ENCODE data around the gene PCYT2.

PCYT2 gene

DNA sequence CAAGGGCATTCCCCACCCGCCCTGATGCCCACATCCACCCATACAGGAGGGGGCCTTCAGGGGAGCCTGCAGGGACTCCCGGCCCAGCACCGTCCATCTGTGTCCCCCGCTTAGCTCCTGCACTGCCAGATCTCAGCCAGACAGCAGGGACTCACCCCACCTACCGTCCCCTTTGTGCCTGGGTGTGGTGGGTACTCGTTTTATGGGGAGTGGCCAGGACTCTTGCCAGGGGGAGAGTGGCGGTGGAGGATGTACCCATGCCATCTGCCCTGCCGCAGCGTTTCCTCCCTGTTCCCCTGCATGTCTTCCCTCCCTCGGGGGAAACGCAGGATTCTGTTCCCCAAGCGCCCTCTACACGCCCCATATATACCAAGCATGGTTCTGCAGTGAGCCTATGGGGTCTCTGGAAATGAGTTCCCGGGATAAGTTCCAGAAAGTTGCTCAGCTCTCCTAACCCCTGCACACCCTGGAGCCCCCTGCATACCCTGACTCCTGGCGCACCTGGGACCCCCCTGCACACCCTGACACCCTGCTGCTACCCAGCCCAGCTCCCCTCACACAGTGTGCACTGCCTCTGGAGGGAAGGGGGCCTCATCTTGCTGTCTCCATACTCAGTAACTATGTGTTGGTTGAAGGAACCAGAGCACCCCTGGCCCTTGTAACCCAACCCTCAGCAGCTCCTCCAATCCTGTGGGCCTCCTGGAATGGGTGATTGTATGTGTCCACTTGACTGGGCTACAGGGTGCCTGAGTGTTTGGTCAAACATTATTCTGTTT lies 20.5 kb upstream of the PCYT2 start:
- no peak for DNase-seq (ENCODE audit: low read depth, low spot score)
- CTCF ChIA-PET = interaction anchor here (1.1 to 1.4 kb wide), 2 partner anchors 28 to 89 kb away, joined by 4 to 5 read pairs; no protein-coding TSS in a partner anchor
- TF ChIP-seq, protein P1, sequence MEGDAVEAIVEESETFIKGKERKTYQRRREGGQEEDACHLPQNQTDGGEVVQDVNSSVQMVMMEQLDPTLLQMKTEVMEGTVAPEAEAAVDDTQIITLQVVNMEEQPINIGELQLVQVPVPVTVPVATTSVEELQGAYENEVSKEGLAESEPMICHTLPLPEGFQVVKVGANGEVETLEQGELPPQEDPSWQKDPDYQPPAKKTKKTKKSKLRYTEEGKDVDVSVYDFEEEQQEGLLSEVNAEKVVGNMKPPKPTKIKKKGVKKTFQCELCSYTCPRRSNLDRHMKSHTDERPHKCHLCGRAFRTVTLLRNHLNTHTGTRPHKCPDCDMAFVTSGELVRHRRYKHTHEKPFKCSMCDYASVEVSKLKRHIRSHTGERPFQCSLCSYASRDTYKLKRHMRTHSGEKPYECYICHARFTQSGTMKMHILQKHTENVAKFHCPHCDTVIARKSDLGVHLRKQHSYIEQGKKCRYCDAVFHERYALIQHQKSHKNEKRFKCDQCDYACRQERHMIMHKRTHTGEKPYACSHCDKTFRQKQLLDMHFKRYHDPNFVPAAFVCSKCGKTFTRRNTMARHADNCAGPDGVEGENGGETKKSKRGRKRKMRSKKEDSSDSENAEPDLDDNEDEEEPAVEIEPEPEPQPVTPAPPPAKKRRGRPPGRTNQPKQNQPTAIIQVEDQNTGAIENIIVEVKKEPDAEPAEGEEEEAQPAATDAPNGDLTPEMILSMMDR (IDR thresholded peaks at IDR 0.05; ENCODE audit: insufficient read depth, low read length, missing control alignments) = no peak
- POLR2A ChIA-PET = no interaction called here
- no peak overlapping the region for H3K4me3 ChIP-seq (ENCODE audit: low read depth, low read length)

DNA sequence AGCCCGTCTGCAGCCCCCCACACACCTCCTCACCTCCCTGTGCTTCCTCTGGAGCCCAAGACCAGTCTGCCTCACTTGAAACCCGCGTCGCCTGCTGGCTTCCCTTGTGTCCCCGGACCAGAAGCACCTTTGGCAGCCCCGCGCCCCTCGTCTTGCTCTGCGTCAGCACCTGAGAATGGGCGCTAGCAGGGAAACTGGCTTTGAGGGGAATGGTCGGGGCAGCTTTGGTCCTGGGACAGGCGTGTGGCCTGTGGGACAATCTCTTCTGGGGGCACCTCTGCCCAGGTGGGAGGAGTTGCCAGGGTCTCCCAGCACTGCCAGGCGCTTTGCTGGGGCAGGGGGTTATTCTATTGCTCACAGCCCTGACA lies 20.0 kb upstream of the PCYT2 start:
- TF ChIP-seq, protein P1 (IDR thresholded peaks at IDR 0.05; ENCODE audit: insufficient read depth, low read length, missing control alignments) = no peak
- ChIA-PET CTCF (interaction anchor here (1.4 kb wide), 1 partner anchor 29 kb away, joined by 5 read pairs; no protein-coding TSS in a partner anchor), POLR2A (no interaction called here)
- DNase-seq (ENCODE audit: low read depth, low spot score) = no peak
- no peak overlapping the region for H3K4me3 ChIP-seq (ENCODE audit: low read depth, low read length)

DNA sequence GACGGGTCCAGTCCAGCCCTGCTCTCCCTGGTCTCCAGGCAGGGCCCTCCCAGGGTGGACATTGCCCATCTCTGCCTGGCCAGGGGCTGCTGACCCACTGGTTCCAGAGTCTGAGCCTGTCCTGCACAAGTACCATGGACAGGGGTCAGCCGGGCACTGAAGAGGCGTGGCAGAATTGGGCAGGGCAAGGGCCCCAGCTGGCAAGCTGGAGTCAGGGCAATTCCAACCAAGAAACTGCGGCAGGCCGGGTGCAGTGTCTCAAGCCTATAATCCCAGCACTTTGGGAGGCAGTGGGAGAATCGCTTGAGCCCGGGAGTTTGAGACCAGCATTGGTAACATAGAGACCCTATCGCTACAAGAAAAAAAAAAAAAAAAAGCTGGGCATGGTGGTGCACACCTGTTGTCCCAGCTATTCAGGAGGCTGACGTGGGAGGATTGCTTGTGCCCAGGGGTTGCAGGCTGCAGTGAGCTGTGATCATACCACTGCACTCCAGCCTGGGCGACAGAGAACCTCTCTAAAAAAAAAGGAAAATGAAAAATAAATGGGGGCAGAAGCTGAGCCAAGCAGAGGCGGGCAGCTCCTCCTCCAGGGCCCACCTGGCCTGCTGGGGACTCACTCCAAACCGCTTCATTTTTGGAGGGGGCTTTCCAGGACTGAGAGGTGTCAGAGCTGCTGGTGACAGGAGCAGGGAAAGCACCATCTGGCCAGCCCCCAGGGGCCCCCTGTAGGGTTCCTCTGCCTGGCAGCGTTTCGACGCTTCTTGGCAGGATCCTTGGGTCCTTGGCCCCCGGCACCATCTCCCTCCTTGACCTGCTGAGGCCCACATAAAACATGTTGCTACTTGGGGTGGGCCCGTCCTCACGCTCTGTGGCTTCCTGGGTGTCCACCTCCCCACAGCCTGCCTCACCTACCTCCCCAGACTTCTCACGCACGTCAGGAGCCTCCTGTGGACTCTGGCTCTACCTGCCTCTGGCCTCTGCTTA lies 19.2 kb upstream of the PCYT2 start:
- ChIA-PET CTCF (interaction anchor here (1.0 to 1.8 kb wide), 4 partner anchors 14 to 91 kb away, joined by 3 to 5 read pairs (median 4); no protein-coding TSS in a partner anchor), POLR2A (interaction anchor here (0.6 kb wide), 1 partner anchor 525 kb away, joined by 3 read pairs; no protein-coding TSS in a partner anchor)
- no peak for DNase-seq (ENCODE audit: low read depth, low spot score)
- TF ChIP-seq, protein P1 (IDR thresholded peaks at IDR 0.05; ENCODE audit: insufficient read depth, low read length, missing control alignments) = no peak
- no peak overlapping the region for H3K4me3 ChIP-seq (ENCODE audit: low read depth, low read length)

DNA sequence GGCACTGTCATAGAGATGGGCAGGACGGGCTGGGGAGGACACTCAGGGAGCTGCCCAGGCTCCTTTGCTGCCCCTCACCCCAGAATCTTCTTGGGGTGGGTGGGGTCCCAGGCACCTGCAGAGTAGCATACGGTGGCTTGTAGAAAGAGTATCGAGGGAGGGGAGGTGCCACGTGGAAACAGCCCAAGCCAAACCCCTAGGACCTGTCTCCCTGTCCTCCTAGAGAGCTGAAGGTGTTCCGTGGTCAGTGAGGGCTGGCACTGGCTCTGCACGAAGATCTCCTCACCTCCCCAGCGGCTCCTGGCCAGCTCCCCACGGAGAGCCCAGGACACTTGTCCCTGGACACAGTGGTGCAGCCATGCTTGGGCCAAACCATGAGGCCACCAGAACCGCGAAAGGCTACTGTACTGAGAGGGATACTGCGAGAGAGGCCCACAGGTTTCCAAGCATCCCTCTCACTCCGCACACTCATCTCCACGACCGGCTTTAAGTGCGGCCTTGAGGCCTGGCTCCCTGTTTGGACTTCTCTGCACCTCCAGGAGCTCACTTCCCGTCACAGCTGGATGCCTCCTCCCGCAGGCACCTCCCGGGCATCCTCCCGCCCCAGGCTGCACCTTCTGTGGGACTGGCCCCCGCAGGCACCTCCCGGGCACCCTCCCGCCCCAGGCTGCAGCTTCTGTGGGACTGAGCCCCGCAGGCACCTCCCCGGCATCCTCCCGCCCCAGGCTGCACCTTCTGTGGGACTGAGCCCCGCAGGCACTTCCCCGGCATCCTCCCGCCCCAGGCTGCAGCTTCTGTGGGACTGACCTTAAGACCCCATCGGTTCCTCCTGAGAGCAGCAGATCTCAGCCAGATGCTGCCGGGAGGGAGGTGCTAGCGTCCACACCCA lies 18.3 kb upstream of the PCYT2 start:
- no peak for DNase-seq (ENCODE audit: low read depth, low spot score)
- ChIA-PET POLR2A (interaction anchor here (0.5 kb wide), 1 partner anchor 90 kb away, joined by 4 read pairs; no protein-coding TSS in a partner anchor), CTCF (interaction anchor here (0.9 to 1.8 kb wide), 5 partner anchors 15 to 256 kb away, joined by 3 to 5 read pairs (median 3); no protein-coding TSS in a partner anchor)
- H3K4me3 ChIP-seq (ENCODE audit: low read depth, low read length) = peak overlapping the region; percentile 65
- TF ChIP-seq, protein P1 (IDR thresholded peaks at IDR 0.05; ENCODE audit: insufficient read depth, low read length, missing control alignments) = no peak

DNA sequence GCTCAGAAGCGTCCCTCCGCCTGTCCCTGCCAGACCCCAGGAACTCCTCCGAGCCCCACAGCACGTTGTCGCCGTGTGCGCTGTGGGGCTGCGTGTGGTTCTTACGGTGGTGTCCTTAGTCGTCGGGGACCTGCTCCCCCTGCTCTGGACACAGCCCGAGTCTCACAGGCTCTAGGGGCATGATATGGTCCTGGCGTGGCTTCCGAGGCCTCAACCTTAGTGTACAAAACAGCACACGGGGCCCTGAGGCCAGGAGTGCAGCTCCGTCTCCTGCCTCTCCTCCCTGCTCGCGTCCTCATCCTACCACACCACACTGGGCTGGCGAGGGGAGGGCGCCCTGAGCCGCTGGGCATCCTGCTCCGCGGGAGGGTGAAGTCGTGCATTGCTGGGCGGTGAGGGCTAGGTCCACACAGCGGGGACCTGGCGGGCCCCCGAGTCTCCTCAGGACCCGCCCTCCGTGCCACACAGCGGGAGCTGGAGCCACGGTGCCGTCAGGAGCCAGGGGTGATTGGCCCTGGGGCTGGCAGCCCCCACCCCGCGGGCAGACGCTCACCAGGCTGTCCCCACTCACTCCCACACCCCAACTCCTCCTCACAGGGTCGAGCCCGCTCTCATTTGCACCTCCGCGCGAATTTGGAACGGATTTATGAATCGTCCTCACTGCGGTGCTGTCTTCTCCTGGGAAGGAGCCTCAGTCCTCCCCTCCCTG lies 17.5 kb upstream of the PCYT2 start:
- H3K4me3 ChIP-seq (ENCODE audit: low read depth, low read length) = peak overlapping the region; percentile 65
- TF ChIP-seq, protein P1 (IDR thresholded peaks at IDR 0.05; ENCODE audit: insufficient read depth, low read length, missing control alignments) = no peak
- DNase-seq (ENCODE audit: low read depth, low spot score) = no peak
- CTCF ChIA-PET = interaction anchor here (0.8 to 2.0 kb wide), 10 partner anchors 12 to 255 kb away, joined by 3 to 8 read pairs (median 3); no protein-coding TSS in a partner anchor
- POLR2A ChIA-PET = interaction anchor here (0.5 kb wide), 1 partner anchor 91 kb away, joined by 4 read pairs; no protein-coding TSS in a partner anchor
